ENCODE data around the gene GGACT. TPM values are rescaled to one million over a fixed set of nuclear protein-coding genes. Genes with fewer than 3 reads are reported as not detected.
A peak's percentile ranks its signal among the peaks of the same experiment; 100 is the strongest.

GGACT gene
- total RNA-seq, 1 donor from 2014 or later: 1.3 TPM

GRCh38 chr13:100602493-100603111, 14.0 kb upstream of the GGACT start:
- DNase-seq (ENCODE audit: low spot score): no peak
- Mint-ChIP-seq H3K27me3 (ENCODE audit: insufficient read depth, low read depth) (peaks cover 2% of the 10 kb centered on the region), H3K4me3 (no peak overlapping the region), H3K4me1 (peaks cover 13% of the 10 kb centered on the region), H3K27ac (no peak overlapping the region), H3K9me3 (no peaks in the 10 kb centered on the region), H3K36me3 (peaks cover 24% of the 10 kb centered on the region)
- H2AFZ ChIP-seq (replicated peaks): no peak overlapping the region
- no peak overlapping the region for H3K4me3 ChIP-seq
- H3K9me3 ChIP-seq (ENCODE audit: low read depth): no peaks in the 10 kb centered on the region
- no peak overlapping the region for H3K4me2 ChIP-seq
- H4K20me1 ChIP-seq (ENCODE audit: low read depth): no peaks in the 10 kb centered on the region
- H3K79me2 ChIP-seq (ENCODE audit: low read depth): no peaks in the 10 kb centered on the region
- no peaks in the 10 kb centered on the region for H3F3A ChIP-seq (ENCODE audit: low read depth)
- no peaks in the 10 kb centered on the region for H3K27me3 ChIP-seq
- H3K4me1 ChIP-seq: no peaks in the 10 kb centered on the region
- TF ChIP-seq CTCF (IDR thresholded peaks at IDR 0.05): no peak
- no peak for TF ChIP-seq EZH2phosphoT487 (IDR thresholded peaks at IDR 0.05)
- no peak for TF ChIP-seq EZH2 (IDR thresholded peaks at IDR 0.05)
- no peak overlapping the region for H3K27ac ChIP-seq
- H3K36me3 ChIP-seq: no peaks in the 10 kb centered on the region
- no peak overlapping the region for H3K9ac ChIP-seq

- Histone ChIP-seq H3K4me2 (no peak overlapping the region), H3K9ac (no peak overlapping the region), H3K4me1 (no peaks in the 10 kb centered on the region), H4K20me1 (ENCODE audit: low read depth) (no peaks in the 10 kb centered on the region), H3K27ac (no peak overlapping the region), H3K79me2 (ENCODE audit: low read depth) (no peaks in the 10 kb centered on the region), H3K36me3 (no peaks in the 10 kb centered on the region), H3K27me3 (no peaks in the 10 kb centered on the region), H3K9me3 (ENCODE audit: low read depth) (no peaks in the 10 kb centered on the region), H3K4me3 (no peak overlapping the region), H2AFZ (replicated peaks) (no peak overlapping the region), H3F3A (ENCODE audit: low read depth) (no peaks in the 10 kb centered on the region)
- DNase-seq (ENCODE audit: low spot score): no peak
- Mint-ChIP-seq H3K4me1 (peaks cover 13% of the 10 kb centered on the region), H3K27ac (peak overlapping the region; percentile 25), H3K36me3 (peaks cover 22% of the 10 kb centered on the region), H3K27me3 (ENCODE audit: insufficient read depth, low read depth) (peaks cover 2% of the 10 kb centered on the region), H3K4me3 (no peak overlapping the region), H3K9me3 (no peaks in the 10 kb centered on the region)
- TF ChIP-seq CTCF (IDR thresholded peaks at IDR 0.05) (no peak), EZH2 (IDR thresholded peaks at IDR 0.05) (no peak), EZH2phosphoT487 (IDR thresholded peaks at IDR 0.05) (no peak)
Measured at GRCh38 chr13:100601716-100602115, 13.1 kb upstream of the GGACT start.

GRCh38 chr13:100600915-100601314, 12.3 kb upstream of the GGACT start:
- Mint-ChIP-seq H3K27me3 (ENCODE audit: insufficient read depth, low read depth) (peaks cover 5% of the 10 kb centered on the region), H3K9me3 (no peaks in the 10 kb centered on the region), H3K4me3 (no peak overlapping the region), H3K36me3 (peaks cover 18% of the 10 kb centered on the region), H3K4me1 (peaks cover 13% of the 10 kb centered on the region), H3K27ac (peak overlapping the region; percentile 16)
- Histone ChIP-seq H3K4me1 (no peaks in the 10 kb centered on the region), H4K20me1 (ENCODE audit: low read depth) (no peaks in the 10 kb centered on the region), H3K9me3 (ENCODE audit: low read depth) (no peaks in the 10 kb centered on the region), H3F3A (ENCODE audit: low read depth) (no peaks in the 10 kb centered on the region), H2AFZ (replicated peaks) (no peak overlapping the region), H3K27me3 (no peaks in the 10 kb centered on the region), H3K36me3 (no peaks in the 10 kb centered on the region), H3K9ac (no peak overlapping the region), H3K4me3 (no peak overlapping the region), H3K4me2 (no peak overlapping the region), H3K27ac (no peak overlapping the region), H3K79me2 (ENCODE audit: low read depth) (no peaks in the 10 kb centered on the region)
- DNase-seq (ENCODE audit: low spot score): no peak
- no peak for TF ChIP-seq CTCF (IDR thresholded peaks at IDR 0.05)
- no peak for TF ChIP-seq EZH2 (IDR thresholded peaks at IDR 0.05)
- no peak for TF ChIP-seq EZH2phosphoT487 (IDR thresholded peaks at IDR 0.05)

Data from neural progenitor cell (in vitro differentiated cells).